ENCODE measurements around the gene KLK11. TPM values are rescaled to one million over a fixed set of nuclear protein-coding genes. Genes with fewer than 3 reads are reported as not detected.

KLK11 gene
- total RNA-seq, 1 experiment from 2014 or later: not detected

- intact Hi-C loops (cut with micrococcal nuclease; ENCODE audit: unreplicated experiment): no loop called here
- DNase-seq (ENCODE audit: low read depth, low spot score) (no peak), ATAC-seq (no peak)
- no peaks in the 10 kb centered on the region for H3K36me3 ChIP-seq (ENCODE audit: control insufficient read depth, insufficient read depth, low read length)
- in situ Hi-C loops (cut with HindIII; ENCODE audit: low pct_unique_long_range_greater_than_20kb, low sequenced_read_pairs): no loop called here
- no peak overlapping the region for H3K27ac ChIP-seq (ENCODE audit: low read length)
- no peak overlapping the region for H3K4me3 ChIP-seq (ENCODE audit: low read depth in 2 of 2, low read length in 2 of 2)
- BruUV-seq (replicated peaks): no TSS peak
- no peaks in the 10 kb centered on the region for H3K27me3 ChIP-seq (ENCODE audit: control insufficient read depth, insufficient read depth, low read length)
- no peak for TF ChIP-seq POLR2AphosphoS5 (IDR thresholded peaks at IDR 0.05; ENCODE audit: low read depth, low read length)
- TF ChIP-seq SIN3A (IDR thresholded peaks at IDR 0.05; ENCODE audit: borderline replicate concordance, insufficient read depth, low read depth, low read length): no peak
- TF ChIP-seq REST (IDR thresholded peaks at IDR 0.05; ENCODE audit: insufficient read depth in 1 of 2, low read depth in 2 of 2, low read length in 1 of 2): no peak
- no peak for TF ChIP-seq CTCF (IDR thresholded peaks at IDR 0.05)
- no peak for TF ChIP-seq TCF7L2 (IDR thresholded peaks at IDR 0.05; ENCODE audit: low read depth, low read length)
- H3K9me3 ChIP-seq (ENCODE audit: control insufficient read depth, insufficient read depth, low read depth, low read length): no peaks in the 10 kb centered on the region
- POLR2A ChIA-PET: no interaction called here
- CTCF ChIA-PET: no interaction called here
- peaks cover 3% of the 10 kb centered on the region; the same call in 1 of the 2 replicates for H3K4me1 ChIP-seq (ENCODE audit: control insufficient read depth, insufficient read depth, low read length)
These were observed 435 bp downstream of the KLK11 start for GRCh38 chr19:51025809-51026553.

GRCh38 chr19:51025401-51025800, 1.0 kb downstream of the KLK11 start:
- DNase-seq (ENCODE audit: low read depth, low spot score): no peak
- BruUV-seq (replicated peaks): no TSS peak

More at GRCh38 chr19:51025401-51025800, 1.0 kb downstream of the KLK11 start:
- ChIA-PET CTCF (no interaction called here), POLR2A (no interaction called here)
- no peak for ATAC-seq
- H3K4me3 ChIP-seq (ENCODE audit: low read depth in 2 of 2, low read length in 2 of 2): no peak overlapping the region
- intact Hi-C loops (cut with micrococcal nuclease; ENCODE audit: unreplicated experiment): no loop called here
- no peaks in the 10 kb centered on the region for H3K27me3 ChIP-seq (ENCODE audit: control insufficient read depth, insufficient read depth, low read length)
- in situ Hi-C loops (cut with HindIII; ENCODE audit: low pct_unique_long_range_greater_than_20kb, low sequenced_read_pairs): no loop called here
- TF ChIP-seq REST (IDR thresholded peaks at IDR 0.05; ENCODE audit: insufficient read depth in 1 of 2, low read depth in 2 of 2, low read length in 1 of 2) (no peak), POLR2AphosphoS5 (IDR thresholded peaks at IDR 0.05; ENCODE audit: low read depth, low read length) (no peak)
- H3K27ac ChIP-seq (ENCODE audit: low read length): no peak overlapping the region
- H3K4me1 ChIP-seq (ENCODE audit: control insufficient read depth, insufficient read depth, low read length): peaks cover 3% of the 10 kb centered on the region; the same call in 1 of the 2 replicates
- H3K9me3 ChIP-seq (ENCODE audit: control insufficient read depth, insufficient read depth, low read depth, low read length): no peaks in the 10 kb centered on the region
- no peaks in the 10 kb centered on the region for H3K36me3 ChIP-seq (ENCODE audit: control insufficient read depth, insufficient read depth, low read length)

Data from Panc1 (cell line).